Naive thymus-derived CD4-positive, alpha-beta T cell (primary cell): ENCODE measurements around the gene DPP10. TPM values are rescaled to one million over a fixed set of nuclear protein-coding genes. Genes with fewer than 3 reads are reported as not detected.

Source experiments
- ATAC-seq: fragments of 150-1000 bp; cut with Tn5 transposase; 2 replicates; pipeline ENCODE4 v1.10.0; 2021; ENCODE audit warnings: mild to moderate bottlenecking, moderate library complexity
- CTCF ChIA-PET: fragments of 350-600 bp; sonication (Branson Sonifier 250); formaldehyde crosslinking; loops from one replicate; lab custom pipeline; 2021; ENCODE audit warnings: antibody characterized with exemption; lab: Charles Lee
- POLR2A ChIA-PET: fragments of 350-600 bp; sonication (Branson Sonifier 250); formaldehyde crosslinking; loops from one replicate; lab custom pipeline; 2021; ENCODE audit warnings: antibody characterized with exemption, inconsistent platforms; lab: Charles Lee
- DNase-seq, 9 donors: peaks; one replicate each; pipeline versions ENCODE4 v3.0.0 to v3.0.0-alpha.2; 2020 to 2022; ENCODE audit warnings: mixed read lengths in 1 of 9
- H3K27ac ChIP-seq: one replicate; pipeline ENCODE4 v1.7.0; 2013; ENCODE audit warnings: mild to moderate bottlenecking, low read depth, low read length, moderate library complexity
- H3K27me3 ChIP-seq, 2 donors: one replicate each; pipeline ENCODE4 v1.7.0; 2013; ENCODE audit warnings: low read length in 2 of 2, mild to moderate bottlenecking in 2 of 2, moderate library complexity in 2 of 2; ENCODE audit not compliant: control insufficient read depth in 2 of 2, insufficient read depth in 2 of 2
- H3K36me3 ChIP-seq, 3 experiments: 1 replicate in 2 of 3; 2 replicates in 1 of 3; pipeline ENCODE4 v1.7.0; 2013; ENCODE audit warnings: low read length in 3 of 3, mild to moderate bottlenecking in 3 of 3, moderate library complexity in 1 of 3; ENCODE audit not compliant: insufficient read depth in 3 of 3, control insufficient read depth in 2 of 3
- H3K4me1 ChIP-seq, 2 donors: one replicate each; pipeline ENCODE4 v1.7.0; 2013; ENCODE audit warnings: low read length in 2 of 2, mild to moderate bottlenecking in 2 of 2, moderate library complexity in 1 of 2; ENCODE audit not compliant: control insufficient read depth in 2 of 2, insufficient read depth in 2 of 2
- H3K4me3 ChIP-seq: 2 replicates; pipeline ENCODE4 v1.7.0; 2013; ENCODE audit warnings: mild to moderate bottlenecking, low read length
- H3K9me3 ChIP-seq, 3 experiments: 1 replicate in 2 of 3; 2 replicates in 1 of 3; pipeline ENCODE4 v1.7.0; 2013; ENCODE audit warnings: low read length in 3 of 3; ENCODE audit not compliant: control insufficient read depth in 2 of 3
- H3K27ac Mint-ChIP-seq, 9 donors: one replicate each; pipeline ENCODE4 v1.8.0; 2020 to 2022; ENCODE audit warnings: mixed read lengths in 9 of 9, mild to moderate bottlenecking in 8 of 9, moderate library complexity in 5 of 9, inconsistent platforms in 2 of 9
- H3K27me3 Mint-ChIP-seq, 5 donors: one replicate each; pipeline ENCODE4 v1.8.0; 2021 to 2022; ENCODE audit warnings: mixed read lengths in 5 of 5, mild to moderate bottlenecking in 1 of 5
- H3K36me3 Mint-ChIP-seq, 5 donors: one replicate each; pipeline ENCODE4 v1.8.0; 2020 to 2022; ENCODE audit warnings: mixed read lengths in 5 of 5, mild to moderate bottlenecking in 3 of 5, inconsistent platforms in 1 of 5
- H3K4me1 Mint-ChIP-seq, 7 donors: one replicate each; pipeline ENCODE4 v1.8.0; 2020 to 2022; ENCODE audit warnings: mixed read lengths in 7 of 7, mild to moderate bottlenecking in 3 of 7, inconsistent platforms in 1 of 7
- H3K4me3 Mint-ChIP-seq, 10 donors: one replicate each; pipeline ENCODE4 v1.8.0; 2020 to 2022; ENCODE audit warnings: mild to moderate bottlenecking in 10 of 10, mixed read lengths in 10 of 10, moderate library complexity in 6 of 10, inconsistent platforms in 2 of 10
- H3K9me3 Mint-ChIP-seq, 11 donors: one replicate each; pipeline ENCODE4 v1.8.0; 2020 to 2022; ENCODE audit warnings: mixed read lengths in 11 of 11, mild to moderate bottlenecking in 4 of 11, inconsistent platforms in 1 of 11, moderate library complexity in 1 of 11
- intact Hi-C, 2 donors: fragments of 100-400 bp; cut with micrococcal nuclease; formaldehyde crosslinking; loops; one replicate each; pipeline ENCODE4 v1.15.1; 2023
- polyA plus RNA-seq, 2 donors: library from polyadenylated mRNA; unstranded; fragments of 300-500 nt; fragmentation: Illumina TruSeq; gene quantifications; one replicate each; pipeline ENCODE4 v1.2.3, GENCODE V29; 2021
- total RNA-seq, 6 experiments: library from RNA in 5 of 6; stranded (reverse) in 5 of 6; gene quantifications; 1 replicate in 5 of 6; 2 replicates in 1 of 6; pipeline ENCODE4 v1.2.3 and lab custom pipeline; 2021 to 2026

DPP10 gene
- total and polyA plus RNA-seq, 7 experiments from 2014 or later = not detected

DNA sequence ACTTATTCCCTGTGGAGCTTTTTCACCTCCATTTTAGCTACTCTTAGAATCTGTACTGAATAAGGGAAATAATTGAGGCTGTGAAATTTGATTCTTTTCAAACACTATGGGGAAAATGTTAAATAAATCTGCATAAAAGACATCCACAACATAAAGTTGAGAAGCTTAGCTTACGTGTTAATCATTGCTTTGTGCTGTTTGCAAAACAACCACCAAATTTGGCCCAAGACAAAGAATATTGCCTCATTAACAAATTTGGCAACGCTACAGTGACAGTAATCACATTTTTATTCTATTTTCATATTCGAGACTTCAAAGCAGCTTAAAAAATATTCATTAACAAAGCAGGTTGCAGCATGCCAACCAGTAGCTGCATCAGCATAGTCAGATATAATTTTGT, 437.6 kb downstream of the DPP10 start:
- ATAC-seq (no peak), DNase-seq (no peak)
- POLR2A ChIA-PET = no interaction called here
- CTCF ChIA-PET = no interaction called here
- H3K27me3 ChIP-seq = no peaks in the 10 kb centered on the region
- Mint-ChIP-seq H3K27me3 (no peaks in the 10 kb centered on the region), H3K4me1 (no peaks in the 10 kb centered on the region), H3K4me3 (no peak overlapping the region), H3K36me3 (no peaks in the 10 kb centered on the region), H3K27ac (no peak overlapping the region), H3K9me3 (peaks cover 0 to 4% (median 0%) of the 10 kb centered on the region in 11 donors)
- H3K4me1 ChIP-seq = no peaks in the 10 kb centered on the region
- no peaks in the 10 kb centered on the region for H3K9me3 ChIP-seq
- intact Hi-C loops = no loop called here
- no peak overlapping the region for H3K4me3 ChIP-seq
- H3K27ac ChIP-seq = no peak overlapping the region
- no peaks in the 10 kb centered on the region for H3K36me3 ChIP-seq

DNA sequence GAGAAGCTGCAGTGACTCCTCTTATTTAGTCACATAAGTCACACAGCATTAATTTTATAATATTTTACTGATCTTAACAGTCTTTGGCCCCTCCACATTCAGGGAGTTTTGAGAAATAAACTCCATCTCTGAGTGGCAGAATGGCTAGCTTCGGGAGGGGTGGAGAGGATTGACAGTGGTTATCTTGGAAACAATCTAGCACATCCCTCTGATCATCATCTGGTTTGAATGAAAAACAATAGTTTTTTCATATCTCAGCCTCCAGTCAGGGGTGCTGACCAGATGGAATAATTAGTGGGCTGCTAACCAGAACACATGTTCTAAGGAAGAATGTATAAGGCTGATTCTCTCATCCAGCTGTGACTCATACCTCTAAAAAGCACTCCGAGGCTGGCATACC, 477.5 kb downstream of the DPP10 start:
- Histone ChIP-seq H3K4me1 (no peaks in the 10 kb centered on the region), H3K36me3 (no peaks in the 10 kb centered on the region), H3K27me3 (no peaks in the 10 kb centered on the region), H3K27ac (no peak overlapping the region), H3K4me3 (no peak overlapping the region), H3K9me3 (no peaks in the 10 kb centered on the region)
- Mint-ChIP-seq H3K9me3 (peaks cover 0 to 26% (median 3%) of the 10 kb centered on the region in 11 donors), H3K27me3 (no peaks in the 10 kb centered on the region), H3K27ac (no peak overlapping the region), H3K4me1 (no peaks in the 10 kb centered on the region), H3K36me3 (no peaks in the 10 kb centered on the region), H3K4me3 (no peak overlapping the region)
- ChIA-PET POLR2A (no interaction called here), CTCF (no interaction called here)
- intact Hi-C loops = no loop called here
- no peak for ATAC-seq
- no peak for DNase-seq

DNA sequence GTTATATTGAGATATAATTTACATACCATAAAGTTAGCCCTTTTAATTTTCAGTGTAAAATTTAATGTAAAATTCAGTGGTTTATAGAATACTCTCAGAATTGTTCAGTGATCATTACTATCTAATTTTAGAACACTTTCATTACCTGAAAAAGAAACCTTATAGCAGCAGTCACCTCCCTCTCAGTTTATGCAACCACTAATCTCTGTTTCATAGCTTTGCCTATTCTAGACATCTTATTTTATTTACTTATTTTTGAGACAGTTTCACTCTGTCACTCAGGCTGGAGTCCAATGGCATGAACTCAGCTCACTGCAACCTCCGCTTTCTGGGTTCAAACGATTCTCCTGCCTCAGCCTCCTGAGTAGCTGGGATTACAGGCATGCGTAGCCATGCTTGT, 479.6 kb downstream of the DPP10 start:
- Mint-ChIP-seq H3K36me3 (no peaks in the 10 kb centered on the region), H3K9me3 (peaks cover 0 to 14% (median 3%) of the 10 kb centered on the region in 11 donors), H3K27me3 (no peaks in the 10 kb centered on the region), H3K4me1 (no peaks in the 10 kb centered on the region), H3K27ac (no peak overlapping the region), H3K4me3 (no peak overlapping the region)
- no peaks in the 10 kb centered on the region for H3K36me3 ChIP-seq
- no peak overlapping the region for H3K4me3 ChIP-seq
- H3K9me3 ChIP-seq = no peaks in the 10 kb centered on the region
- ATAC-seq = no peak
- intact Hi-C loops = no loop called here
- ChIA-PET CTCF (no interaction called here), POLR2A (no interaction called here)
- no peak for DNase-seq
- H3K27ac ChIP-seq = no peak overlapping the region
- H3K4me1 ChIP-seq = no peaks in the 10 kb centered on the region
- H3K27me3 ChIP-seq = no peaks in the 10 kb centered on the region

- Histone ChIP-seq H3K9me3 (peaks cover 0 to 7% (median 0%) of the 10 kb centered on the region in 3 experiments), H3K4me3 (no peak overlapping the region), H3K4me1 (no peaks in the 10 kb centered on the region), H3K27me3 (no peaks in the 10 kb centered on the region), H3K36me3 (no peaks in the 10 kb centered on the region), H3K27ac (no peak overlapping the region)
- no peak overlapping the region for H3K27ac Mint-ChIP-seq
- ChIA-PET CTCF (no interaction called here), POLR2A (no interaction called here)
- intact Hi-C loops = no loop called here
- peaks cover 0 to 33% (median 12%) of the 10 kb centered on the region in 11 donors for H3K9me3 Mint-ChIP-seq
- no peak overlapping the region for H3K4me3 Mint-ChIP-seq
- no peaks in the 10 kb centered on the region for H3K4me1 Mint-ChIP-seq
- ATAC-seq = no peak
- H3K36me3 Mint-ChIP-seq = peaks cover 0 to 5% (median 0%) of the 10 kb centered on the region in 5 donors
- H3K27me3 Mint-ChIP-seq = no peaks in the 10 kb centered on the region
- no peak for DNase-seq
Observed at GRCh38 chr2:114925296-114926255, 483.1 kb downstream of the DPP10 start.

DNA sequence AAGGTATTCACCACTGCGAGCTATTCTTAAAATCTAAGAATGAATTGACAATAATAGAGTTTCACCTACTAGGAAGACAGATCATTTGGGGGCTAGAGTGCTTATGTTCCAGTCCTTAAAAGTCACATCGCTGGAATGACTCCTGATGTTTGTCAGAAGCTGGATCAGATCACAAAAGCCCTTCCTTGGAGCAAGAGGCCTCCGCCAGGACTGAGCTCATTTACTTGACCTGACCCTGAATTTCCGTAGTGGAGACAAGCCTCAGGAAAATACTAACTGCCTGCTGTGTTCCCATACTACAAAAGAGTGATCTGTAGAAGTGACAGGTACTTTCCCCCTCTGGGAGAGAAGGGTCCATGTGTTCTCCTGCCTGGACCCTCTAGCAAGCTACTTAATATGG, 483.9 kb downstream of the DPP10 start:
- H3K27me3 ChIP-seq = no peaks in the 10 kb centered on the region
- no peak overlapping the region for H3K4me3 ChIP-seq
- intact Hi-C loops = no loop called here
- H3K36me3 Mint-ChIP-seq = peaks cover 0 to 7% (median 0%) of the 10 kb centered on the region in 5 donors
- ChIA-PET POLR2A (no interaction called here), CTCF (no interaction called here)
- no peak overlapping the region for H3K27ac Mint-ChIP-seq
- DNase-seq (no peak), ATAC-seq (no peak)
- H3K4me1 ChIP-seq = no peaks in the 10 kb centered on the region
- H3K4me1 Mint-ChIP-seq = no peaks in the 10 kb centered on the region
- H3K27me3 Mint-ChIP-seq = no peaks in the 10 kb centered on the region
- H3K27ac ChIP-seq = no peak overlapping the region
- H3K9me3 ChIP-seq = peaks cover 0 to 7% (median 0%) of the 10 kb centered on the region in 3 experiments
- no peaks in the 10 kb centered on the region for H3K36me3 ChIP-seq
- H3K9me3 Mint-ChIP-seq = peaks cover 0 to 39% (median 16%) of the 10 kb centered on the region in 11 donors
- H3K4me3 Mint-ChIP-seq = no peak overlapping the region

DNA sequence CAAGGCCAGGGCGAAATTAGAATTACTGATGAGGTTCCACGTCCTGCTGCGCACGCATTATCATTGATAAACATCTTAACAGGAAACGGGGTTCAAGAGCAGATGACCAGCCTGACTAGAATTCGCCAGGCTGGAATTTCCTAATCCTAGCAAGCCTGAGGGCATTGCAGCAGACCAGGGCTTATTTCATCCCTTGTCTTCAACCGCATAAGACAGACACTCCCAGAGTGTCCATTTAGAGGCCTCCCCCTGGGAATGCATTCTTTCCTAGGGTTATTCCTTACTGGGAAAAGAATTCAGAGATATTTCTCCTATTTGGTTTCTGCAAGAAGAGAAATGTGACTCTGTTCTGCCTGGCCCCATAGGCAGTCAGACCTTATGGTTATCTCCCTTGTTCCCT, 486.8 kb downstream of the DPP10 start:
- H3K27ac ChIP-seq = no peak overlapping the region
- Mint-ChIP-seq H3K27me3 (no peaks in the 10 kb centered on the region), H3K9me3 (peaks cover 0 to 39% (median 18%) of the 10 kb centered on the region in 11 donors), H3K4me3 (no peak overlapping the region), H3K27ac (no peak overlapping the region), H3K36me3 (peaks cover 0 to 7% (median 0%) of the 10 kb centered on the region in 5 donors), H3K4me1 (no peaks in the 10 kb centered on the region)
- H3K36me3 ChIP-seq = no peaks in the 10 kb centered on the region
- ChIA-PET CTCF (no interaction called here), POLR2A (no interaction called here)
- H3K4me3 ChIP-seq = no peak overlapping the region
- no peak for DNase-seq
- intact Hi-C loops = no loop called here
- no peak for ATAC-seq
- H3K4me1 ChIP-seq = no peaks in the 10 kb centered on the region
- no peaks in the 10 kb centered on the region for H3K27me3 ChIP-seq
- peaks cover 0 to 7% (median 0%) of the 10 kb centered on the region in 3 experiments for H3K9me3 ChIP-seq
